ENCODE results near the gene TTC39C. TPM values are rescaled to one million over a fixed set of nuclear protein-coding genes. Genes with fewer than 3 reads are reported as not detected.

TTC39C gene
- polyA plus RNA-seq, 3 donors: 4.3 to 29.5 (median 8.3) TPM

DNA sequence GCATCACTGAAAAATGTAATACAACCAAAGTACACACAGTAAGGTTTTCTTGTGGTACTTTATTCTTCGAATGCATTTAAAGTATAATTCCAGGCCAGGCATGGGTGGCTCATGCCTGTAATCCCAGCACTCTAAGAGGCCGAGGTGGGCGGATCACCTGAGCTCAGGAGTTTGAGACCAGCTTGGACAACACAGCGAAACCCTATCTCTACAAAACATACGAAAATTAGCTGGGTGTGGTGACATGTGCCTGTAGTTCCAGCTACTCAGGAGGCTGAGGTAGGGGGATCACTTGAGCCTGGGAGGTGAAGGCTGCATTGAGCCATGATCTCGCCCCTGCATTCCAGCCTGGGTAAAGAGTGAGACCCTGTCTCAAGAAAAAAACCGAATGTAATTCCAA, 3.9 kb upstream of the TTC39C start:
- no peak overlapping the region for H3K27ac Mint-ChIP-seq
- intact Hi-C loops (cut with micrococcal nuclease): loop anchor here in 1 of 2 donors (10.0 kb wide), 1 partner anchor 104 kb away; no protein-coding TSS in a partner anchor
- Histone ChIP-seq H3K4me1 (ENCODE audit: control insufficient read depth in 1 of 2, insufficient read depth in 2 of 2, low read length in 2 of 2) (peaks cover 39 to 42% of the 10 kb centered on the region in 2 donors), H3K36me3 (replicated peaks in 1 of 2; ENCODE audit: control insufficient read depth in 1 of 2, insufficient read depth in 2 of 2, low read length in 2 of 2) (no peaks in the 10 kb centered on the region), H3K9me3 (replicated peaks in 1 of 2; ENCODE audit: control insufficient read depth in 1 of 2, insufficient read depth in 1 of 2, low read length in 2 of 2) (no peaks in the 10 kb centered on the region), H3K79me2 (ENCODE audit: insufficient read depth, low read length) (peaks cover 20% of the 10 kb centered on the region), H4K20me1 (ENCODE audit: insufficient read depth, low read length) (no peaks in the 10 kb centered on the region), H3K27ac (ENCODE audit: low read depth in 1 of 2, low read length in 2 of 2) (peak overlapping the region in 1 of 2 donors; percentile 46), H3K27me3 (ENCODE audit: control insufficient read depth in 2 of 2, insufficient read depth in 2 of 2, low read length in 2 of 2) (no peaks in the 10 kb centered on the region), H3K4me3 (replicated peaks in 1 of 3; ENCODE audit: low read depth in 2 of 3, low read length in 3 of 3) (no peak overlapping the region), H2AFZ (ENCODE audit: insufficient read depth, low read depth, low read length, poor library complexity, severe bottlenecking) (no peak overlapping the region), H3K4me2 (replicated peaks; ENCODE audit: extremely low read depth, low read length, poor library complexity, severe bottlenecking) (no peak overlapping the region), H3K9ac (ENCODE audit: insufficient read depth, low read length, poor library complexity, severe bottlenecking) (no peak overlapping the region)
- H3K9me3 Mint-ChIP-seq: no peaks in the 10 kb centered on the region
- H3K36me3 Mint-ChIP-seq: no peaks in the 10 kb centered on the region
- H3K4me3 Mint-ChIP-seq: no peak overlapping the region
- 100% methylated on average over 3 of the region's 7 CpGs for WGBS (ENCODE audit: insufficient coverage)
- peaks cover 41% of the 10 kb centered on the region for H3K4me1 Mint-ChIP-seq
- DNase-seq: no peak
- peaks cover 0 to 6% (median 5%) of the 10 kb centered on the region in 3 donors for H3K27me3 Mint-ChIP-seq (ENCODE audit: low read depth in 3 of 3)
- TF ChIP-seq, protein P1, sequence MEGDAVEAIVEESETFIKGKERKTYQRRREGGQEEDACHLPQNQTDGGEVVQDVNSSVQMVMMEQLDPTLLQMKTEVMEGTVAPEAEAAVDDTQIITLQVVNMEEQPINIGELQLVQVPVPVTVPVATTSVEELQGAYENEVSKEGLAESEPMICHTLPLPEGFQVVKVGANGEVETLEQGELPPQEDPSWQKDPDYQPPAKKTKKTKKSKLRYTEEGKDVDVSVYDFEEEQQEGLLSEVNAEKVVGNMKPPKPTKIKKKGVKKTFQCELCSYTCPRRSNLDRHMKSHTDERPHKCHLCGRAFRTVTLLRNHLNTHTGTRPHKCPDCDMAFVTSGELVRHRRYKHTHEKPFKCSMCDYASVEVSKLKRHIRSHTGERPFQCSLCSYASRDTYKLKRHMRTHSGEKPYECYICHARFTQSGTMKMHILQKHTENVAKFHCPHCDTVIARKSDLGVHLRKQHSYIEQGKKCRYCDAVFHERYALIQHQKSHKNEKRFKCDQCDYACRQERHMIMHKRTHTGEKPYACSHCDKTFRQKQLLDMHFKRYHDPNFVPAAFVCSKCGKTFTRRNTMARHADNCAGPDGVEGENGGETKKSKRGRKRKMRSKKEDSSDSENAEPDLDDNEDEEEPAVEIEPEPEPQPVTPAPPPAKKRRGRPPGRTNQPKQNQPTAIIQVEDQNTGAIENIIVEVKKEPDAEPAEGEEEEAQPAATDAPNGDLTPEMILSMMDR (IDR thresholded peaks at IDR 0.05): no peak

GRCh38 chr18:24011123-24011917, 3.2 kb upstream of the TTC39C start:
- peaks cover 2% of the 10 kb centered on the region for H4K20me1 ChIP-seq (ENCODE audit: insufficient read depth, low read length)
- H3K27me3 ChIP-seq (ENCODE audit: control insufficient read depth in 2 of 2, insufficient read depth in 2 of 2, low read length in 2 of 2): no peaks in the 10 kb centered on the region
- Mint-ChIP-seq H3K9me3 (no peaks in the 10 kb centered on the region), H3K27ac (peak overlapping the region in 3 of 7 donors; percentile 2 to 84 (median 80)), H3K4me3 (peak overlapping the region in 1 of 2 donors; percentile 79), H3K36me3 (no peaks in the 10 kb centered on the region), H3K27me3 (ENCODE audit: low read depth in 3 of 3) (peaks cover 0 to 6% (median 5%) of the 10 kb centered on the region in 3 donors), H3K4me1 (peaks cover 47% of the 10 kb centered on the region)
- H3K79me2 ChIP-seq (ENCODE audit: insufficient read depth, low read length): peaks cover 26% of the 10 kb centered on the region
- no peaks in the 10 kb centered on the region for H3K9me3 ChIP-seq (replicated peaks in 1 of 2; ENCODE audit: control insufficient read depth in 1 of 2, insufficient read depth in 1 of 2, low read length in 2 of 2)
- H3K4me2 ChIP-seq (replicated peaks; ENCODE audit: extremely low read depth, low read length, poor library complexity, severe bottlenecking): peak overlapping the region; percentile 42
- no peak for DNase-seq
- H3K4me3 ChIP-seq (replicated peaks in 1 of 3; ENCODE audit: low read depth in 2 of 3, low read length in 3 of 3): peak overlapping the region in 1 of 3 experiments; percentile 42
- H3K36me3 ChIP-seq (replicated peaks in 1 of 2; ENCODE audit: control insufficient read depth in 1 of 2, insufficient read depth in 2 of 2, low read length in 2 of 2): no peaks in the 10 kb centered on the region
- 30% methylated on average over 2 of the region's 5 CpGs for WGBS (ENCODE audit: insufficient coverage)
- peak overlapping the region; percentile 50 for H2AFZ ChIP-seq (ENCODE audit: insufficient read depth, low read depth, low read length, poor library complexity, severe bottlenecking)
- H3K4me1 ChIP-seq (ENCODE audit: control insufficient read depth in 1 of 2, insufficient read depth in 2 of 2, low read length in 2 of 2): peaks cover 45 to 48% of the 10 kb centered on the region in 2 donors
- no peak overlapping the region for H3K9ac ChIP-seq (ENCODE audit: insufficient read depth, low read length, poor library complexity, severe bottlenecking)
- intact Hi-C loops (cut with micrococcal nuclease): loop anchor here in 1 of 2 donors (10.0 kb wide), 1 partner anchor 103 kb away; no protein-coding TSS in a partner anchor
- TF ChIP-seq, protein P1 (IDR thresholded peaks at IDR 0.05): no peak
- H3K27ac ChIP-seq (ENCODE audit: low read depth in 1 of 2, low read length in 2 of 2): peak overlapping the region in 1 of 2 donors; percentile 46

Measured in CD14-positive monocyte (primary cell).